GM23338 (cell line): Measurements from ENCODE around the gene NAPB. TPM values are rescaled to one million over a fixed set of nuclear protein-coding genes. Genes with fewer than 3 reads are reported as not detected.
A peak's percentile ranks its signal among the peaks of the same experiment; 100 is the strongest.

Source experiments
- ATAC-seq: fragments of 200-7000 bp; cut with Tn5 transposase; 3 replicates; pipeline ENCODE4 v1.9.1; 2020
- DNase-seq: peaks from one replicate; pipeline ENCODE4 v3.0.0-alpha.2; 2015; ENCODE audit warnings: low spot score
- H2AFZ ChIP-seq: fragments of 200-600 bp; sonication (generic); 2 replicates; pipeline ENCODE4 v1.8.0; 2016; ENCODE audit warnings: antibody characterized with exemption, mild to moderate bottlenecking, moderate library complexity
- H3F3A ChIP-seq: fragments of 200-600 bp; sonication (generic); replicated peaks from 2 replicates; pipeline ENCODE4 v1.8.0; 2017; ENCODE audit warnings: antibody characterized with exemption, mixed run types, low read depth
- H3K27ac ChIP-seq: fragments of 200-600 bp; sonication (generic); 2 replicates; pipeline ENCODE4 v1.6.1; 2016; ENCODE audit warnings: low read depth
- H3K27me3 ChIP-seq: fragments of 200-600 bp; sonication (generic); 2 replicates; pipeline ENCODE4 v1.8.0; 2016; ENCODE audit warnings: mild to moderate bottlenecking, mixed run types, moderate library complexity; ENCODE audit not compliant: insufficient read depth
- H3K36me3 ChIP-seq: fragments of 200-600 bp; sonication (generic); 2 replicates; pipeline ENCODE4 v1.8.0; 2016; ENCODE audit warnings: mild to moderate bottlenecking; ENCODE audit not compliant: insufficient read depth
- H3K4me1 ChIP-seq: fragments of 200-600 bp; sonication (generic); 2 replicates; pipeline ENCODE4 v1.8.0; 2016; ENCODE audit warnings: mild to moderate bottlenecking, moderate library complexity; ENCODE audit not compliant: insufficient read depth
- H3K4me2 ChIP-seq: fragments of 200-600 bp; sonication (generic); 2 replicates; pipeline ENCODE4 v1.7.1; 2017; ENCODE audit warnings: mixed run types
- H3K4me3 ChIP-seq: fragments of 200-600 bp; sonication (generic); 2 replicates; pipeline ENCODE4 v1.6.1; 2016; ENCODE audit warnings: mixed run types
- H3K79me2 ChIP-seq: fragments of 200-600 bp; sonication (generic); replicated peaks from 2 replicates; pipeline ENCODE4 v1.8.0; 2017; ENCODE audit warnings: mild to moderate bottlenecking; ENCODE audit not compliant: insufficient read depth
- H3K9me2 ChIP-seq: fragments of 200-600 bp; sonication (generic); 2 replicates; pipeline ENCODE4 v1.8.0; 2017; ENCODE audit not compliant: insufficient read depth
- H4K20me1 ChIP-seq: fragments of 200-600 bp; sonication (generic); replicated peaks from 2 replicates; pipeline ENCODE4 v1.8.0; 2017; ENCODE audit warnings: mild to moderate bottlenecking; ENCODE audit not compliant: insufficient read depth
- H3K27ac Mint-ChIP-seq: 2 replicates; pipeline ENCODE4 v1.8.0; 2020; ENCODE audit warnings: inconsistent platforms, mild to moderate bottlenecking, moderate library complexity, mixed read lengths
- H3K27me3 Mint-ChIP-seq: 3 replicates; pipeline ENCODE4 v1.8.0; 2022; ENCODE audit warnings: low read depth, mild to moderate bottlenecking, moderate library complexity, mixed read lengths, inconsistent platforms; ENCODE audit not compliant: insufficient read depth, poor library complexity
- H3K36me3 Mint-ChIP-seq: 3 replicates; pipeline ENCODE4 v1.8.0; 2021; ENCODE audit warnings: low read depth, mild to moderate bottlenecking, inconsistent platforms, moderate library complexity, mixed read lengths
- H3K4me1 Mint-ChIP-seq: 3 replicates; pipeline ENCODE4 v1.8.0; 2020; ENCODE audit warnings: mild to moderate bottlenecking, inconsistent platforms, mixed read lengths
- H3K4me3 Mint-ChIP-seq: 3 replicates; pipeline ENCODE4 v1.8.0; 2021; ENCODE audit warnings: moderate library complexity, mild to moderate bottlenecking, inconsistent platforms, mixed read lengths
- H3K9me3 Mint-ChIP-seq: 3 replicates; pipeline ENCODE4 v1.8.0; 2020; ENCODE audit warnings: moderate library complexity, mild to moderate bottlenecking, inconsistent platforms, mixed read lengths
- CREB1 ChIP-seq: fragments of 250-450 bp; sonication (Bioruptor Pico); IDR thresholded peaks from 2 replicates; pipeline ENCODE4 v1.5.0; 2020; ENCODE audit warnings: low read depth, mild to moderate bottlenecking, moderate library complexity
- ETS1 ChIP-seq: IDR thresholded peaks from 2 replicates; pipeline ENCODE4 v1.6.1; 2016; ENCODE audit warnings: antibody characterized with exemption
- EZH2 ChIP-seq: fragments of 200-600 bp; sonication (generic); IDR thresholded peaks from one replicate; pipeline ENCODE4 v1.8.0; 2017; ENCODE audit warnings: antibody characterized with exemption, mild to moderate bottlenecking, low read depth; ENCODE audit not compliant: unreplicated experiment
- EZH2phosphoT487 ChIP-seq: fragments of 200-600 bp; sonication (generic); IDR thresholded peaks from one replicate; pipeline ENCODE4 v1.8.1; 2018; ENCODE audit warnings: antibody characterized with exemption; ENCODE audit not compliant: unreplicated experiment
- JUNB ChIP-seq: IDR thresholded peaks from one replicate; pipeline ENCODE4 v1.6.1; 2016; ENCODE audit warnings: antibody characterized with exemption; ENCODE audit not compliant: unreplicated experiment
- POLR2AphosphoS5 ChIP-seq: IDR thresholded peaks from 2 replicates; pipeline ENCODE4 v1.6.1; 2016; ENCODE audit warnings: antibody characterized with exemption, low read depth
- REST ChIP-seq: IDR thresholded peaks from one replicate; pipeline ENCODE4 v1.6.1; 2018; ENCODE audit warnings: antibody characterized with exemption; ENCODE audit not compliant: unreplicated experiment
- STAT1 ChIP-seq: IDR thresholded peaks from one replicate; pipeline ENCODE4 v1.6.1; 2016; ENCODE audit warnings: antibody characterized with exemption; ENCODE audit not compliant: unreplicated experiment
- ZNF114 ChIP-seq: fragments of 250-450 bp; sonication (Bioruptor Pico); IDR thresholded peaks from 2 replicates; pipeline ENCODE4 v1.5.0; 2020; ENCODE audit warnings: mild to moderate bottlenecking, moderate library complexity
- ZNF331 ChIP-seq: fragments of 250-450 bp; sonication (Bioruptor Pico); IDR thresholded peaks from 2 replicates; pipeline ENCODE4 v1.5.0; 2020; ENCODE audit warnings: low read depth, mild to moderate bottlenecking, moderate library complexity
- polyA plus RNA-seq: library from polyadenylated mRNA; unstranded; fragments of >200 nt; fragmentation: Nextera tagmentation; extraction: Ambion mirVana; gene quantifications from 2 replicates; pipeline ENCODE4 v1.2.1, GENCODE V29; 2016
- total RNA-seq: library from RNA; depleted of rRNA; stranded (reverse); fragments of >200 nt; shearing (Covaris generic); gene quantifications from 2 replicates; pipeline ENCODE4 v1.2.3, GENCODE V29; 2014
- TF ChIP-seq, protein P1 (sequence below), 2 experiments: fragments of 200-600 bp in 1 of 2; sonication (generic) in 1 of 2; conservative IDR thresholded peaks; 2 replicates each; pipeline versions ENCODE4 v1.5.1 to v1.6.1; 2016 to 2017; ENCODE audit warnings: antibody characterized with exemption in 2 of 2, low read depth in 2 of 2, mild to moderate bottlenecking in 2 of 2, moderate library complexity in 1 of 2

The NAPB gene
- total and polyA plus RNA-seq, 2 experiments from 2014 or later = 7.3 to 18.1 TPM

DNA sequence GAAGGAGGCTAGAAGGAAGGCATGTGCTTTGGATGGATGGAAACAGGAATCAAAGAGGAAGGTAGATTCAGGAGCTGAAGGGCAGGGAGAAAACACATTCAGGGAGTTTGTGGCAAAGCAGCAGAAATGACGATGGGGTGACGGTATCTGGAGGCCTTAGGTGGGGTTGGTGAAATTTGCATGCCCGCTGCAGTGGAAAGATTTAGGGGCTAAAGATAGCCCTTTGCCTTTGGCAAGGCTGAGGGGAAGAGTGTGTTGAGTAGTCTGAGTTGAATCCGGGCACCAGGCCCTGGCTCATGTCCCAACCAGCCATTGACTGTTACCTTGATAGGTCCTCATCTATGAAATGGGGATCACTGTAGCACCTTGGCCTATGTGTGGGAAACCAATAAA is 58.0 kb downstream of the NAPB start:
- Histone ChIP-seq H3K4me3 (peak overlapping the region; percentile 95), H3K4me1 (peaks cover 22% of the 10 kb centered on the region; the same call in 1 of the 2 replicates), H3K9me2 (no peaks in the 10 kb centered on the region), H2AFZ (no peak overlapping the region), H3K27me3 (no peaks in the 10 kb centered on the region), H3K79me2 (peaks cover 51% of the 10 kb centered on the region), H3K27ac (no peak overlapping the region), H3K36me3 (no peaks in the 10 kb centered on the region), H3F3A (peaks cover 4% of the 10 kb centered on the region; the same call in 1 of the 2 replicates), H4K20me1 (peaks cover 19% of the 10 kb centered on the region), H3K4me2 (peak overlapping the region; percentile 94)
- no peak overlapping the region for H3K27ac Mint-ChIP-seq
- DNase-seq = no peak
- no peaks in the 10 kb centered on the region for H3K9me3 Mint-ChIP-seq
- H3K4me1 Mint-ChIP-seq = peaks cover 37% of the 10 kb centered on the region
- H3K27me3 Mint-ChIP-seq = peaks cover 22% of the 10 kb centered on the region
- H3K36me3 Mint-ChIP-seq = peaks cover 22% of the 10 kb centered on the region
- TF ChIP-seq EZH2phosphoT487 = no peak
- no peak for TF ChIP-seq JUNB
- no peak for TF ChIP-seq CREB1 (CRISPR knock-in tag)
- no peak for TF ChIP-seq REST
- TF ChIP-seq ETS1 = no peak
- TF ChIP-seq, protein P1, sequence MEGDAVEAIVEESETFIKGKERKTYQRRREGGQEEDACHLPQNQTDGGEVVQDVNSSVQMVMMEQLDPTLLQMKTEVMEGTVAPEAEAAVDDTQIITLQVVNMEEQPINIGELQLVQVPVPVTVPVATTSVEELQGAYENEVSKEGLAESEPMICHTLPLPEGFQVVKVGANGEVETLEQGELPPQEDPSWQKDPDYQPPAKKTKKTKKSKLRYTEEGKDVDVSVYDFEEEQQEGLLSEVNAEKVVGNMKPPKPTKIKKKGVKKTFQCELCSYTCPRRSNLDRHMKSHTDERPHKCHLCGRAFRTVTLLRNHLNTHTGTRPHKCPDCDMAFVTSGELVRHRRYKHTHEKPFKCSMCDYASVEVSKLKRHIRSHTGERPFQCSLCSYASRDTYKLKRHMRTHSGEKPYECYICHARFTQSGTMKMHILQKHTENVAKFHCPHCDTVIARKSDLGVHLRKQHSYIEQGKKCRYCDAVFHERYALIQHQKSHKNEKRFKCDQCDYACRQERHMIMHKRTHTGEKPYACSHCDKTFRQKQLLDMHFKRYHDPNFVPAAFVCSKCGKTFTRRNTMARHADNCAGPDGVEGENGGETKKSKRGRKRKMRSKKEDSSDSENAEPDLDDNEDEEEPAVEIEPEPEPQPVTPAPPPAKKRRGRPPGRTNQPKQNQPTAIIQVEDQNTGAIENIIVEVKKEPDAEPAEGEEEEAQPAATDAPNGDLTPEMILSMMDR (conservative IDR thresholded peaks at IDR 0.05; ENCODE audit: low read depth in 2 of 2) = no peak
- TF ChIP-seq STAT1 = no peak
- TF ChIP-seq POLR2AphosphoS5 = no peak
- TF ChIP-seq ZNF331 = no peak
- TF ChIP-seq EZH2 = no peak
- TF ChIP-seq ZNF114 (CRISPR knock-in tag) = no peak
- H3K4me3 Mint-ChIP-seq = peak overlapping the region; percentile 90
- ATAC-seq = no peak
